Measurements from ENCODE around the gene MARS1. TPM values are rescaled to one million over a fixed set of nuclear protein-coding genes. Genes with fewer than 3 reads are reported as not detected.
A peak's percentile ranks its signal among the peaks of the same experiment; 100 is the strongest.

Gene MARS1
- total and polyA plus RNA-seq, 2 donors from 2014 or later: 62.8 to 158 TPM

DNA sequence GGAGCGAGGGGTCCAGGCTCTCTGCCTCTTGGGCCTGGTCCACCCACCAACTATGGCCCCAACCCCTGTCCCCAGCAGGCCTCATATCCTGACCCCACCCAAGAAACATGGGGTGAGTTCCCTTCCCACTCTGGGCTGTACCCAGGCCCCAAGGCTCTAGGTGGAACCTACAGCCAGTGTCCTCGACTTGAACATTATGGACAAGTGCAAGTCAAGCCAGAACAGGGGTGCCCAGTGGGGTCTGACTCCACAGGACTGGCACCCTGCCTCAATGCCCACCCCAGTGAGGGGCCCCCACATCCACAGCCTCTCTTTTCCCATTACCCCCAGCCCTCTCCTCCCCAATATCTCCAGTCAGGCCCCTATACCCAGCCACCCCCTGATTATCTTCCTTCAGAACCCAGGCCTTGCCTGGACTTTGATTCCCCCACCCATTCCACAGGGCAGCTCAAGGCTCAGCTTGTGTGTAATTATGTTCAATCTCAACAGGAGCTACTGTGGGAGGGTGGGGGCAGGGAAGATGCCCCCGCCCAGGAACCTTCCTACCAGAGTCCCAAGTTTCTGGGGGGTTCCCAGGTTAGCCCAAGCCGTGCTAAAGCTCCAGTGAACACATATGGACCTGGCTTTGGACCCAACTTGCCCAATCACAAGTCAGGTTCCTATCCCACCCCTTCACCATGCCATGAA, 16.8 kb upstream of the MARS1 start:
- no peak for FAIRE-seq

DNA sequence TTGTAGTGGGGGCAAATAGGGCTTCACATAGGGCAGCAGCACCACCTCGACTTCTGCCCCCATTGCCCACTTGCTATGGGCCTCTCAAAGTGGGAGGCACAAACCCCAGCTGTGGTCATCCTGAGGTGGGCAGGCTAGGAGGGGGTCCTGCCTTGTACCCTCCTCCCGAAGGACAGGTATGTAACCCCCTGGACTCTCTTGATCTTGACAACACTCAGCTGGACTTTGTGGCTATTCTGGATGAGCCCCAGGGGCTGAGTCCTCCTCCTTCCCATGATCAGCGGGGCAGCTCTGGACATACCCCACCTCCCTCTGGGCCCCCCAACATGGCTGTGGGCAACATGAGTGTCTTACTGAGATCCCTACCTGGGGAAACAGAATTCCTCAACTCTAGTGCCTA, 16.2 kb upstream of the MARS1 start:
- FAIRE-seq (no peak), DNase-seq (peak in 1 of 5 donors; percentile 8)
- Histone ChIP-seq H3K4me1 (ENCODE audit: control insufficient read depth in 2 of 3, insufficient read depth in 2 of 3, low read depth in 1 of 3, low read length in 3 of 3) (peaks cover 0 to 16% (median 0%) of the 10 kb centered on the region in 3 donors), H3K36me3 (ENCODE audit: control insufficient read depth in 2 of 3, insufficient read depth in 3 of 3, low read length in 3 of 3) (no peaks in the 10 kb centered on the region), H3K27ac (ENCODE audit: low read depth in 2 of 2, low read length in 2 of 2) (no peak overlapping the region), H3K27me3 (ENCODE audit: control insufficient read depth, insufficient read depth, low read length) (peaks cover 20% of the 10 kb centered on the region), H3K9me3 (ENCODE audit: control insufficient read depth in 2 of 3, insufficient read depth in 1 of 3, low read length in 3 of 3) (no peaks in the 10 kb centered on the region), H3K9ac (ENCODE audit: low read length in 3 of 3) (no peak overlapping the region), H3K4me3 (ENCODE audit: low read length in 3 of 3) (no peak overlapping the region)
- TF ChIP-seq, protein P1, sequence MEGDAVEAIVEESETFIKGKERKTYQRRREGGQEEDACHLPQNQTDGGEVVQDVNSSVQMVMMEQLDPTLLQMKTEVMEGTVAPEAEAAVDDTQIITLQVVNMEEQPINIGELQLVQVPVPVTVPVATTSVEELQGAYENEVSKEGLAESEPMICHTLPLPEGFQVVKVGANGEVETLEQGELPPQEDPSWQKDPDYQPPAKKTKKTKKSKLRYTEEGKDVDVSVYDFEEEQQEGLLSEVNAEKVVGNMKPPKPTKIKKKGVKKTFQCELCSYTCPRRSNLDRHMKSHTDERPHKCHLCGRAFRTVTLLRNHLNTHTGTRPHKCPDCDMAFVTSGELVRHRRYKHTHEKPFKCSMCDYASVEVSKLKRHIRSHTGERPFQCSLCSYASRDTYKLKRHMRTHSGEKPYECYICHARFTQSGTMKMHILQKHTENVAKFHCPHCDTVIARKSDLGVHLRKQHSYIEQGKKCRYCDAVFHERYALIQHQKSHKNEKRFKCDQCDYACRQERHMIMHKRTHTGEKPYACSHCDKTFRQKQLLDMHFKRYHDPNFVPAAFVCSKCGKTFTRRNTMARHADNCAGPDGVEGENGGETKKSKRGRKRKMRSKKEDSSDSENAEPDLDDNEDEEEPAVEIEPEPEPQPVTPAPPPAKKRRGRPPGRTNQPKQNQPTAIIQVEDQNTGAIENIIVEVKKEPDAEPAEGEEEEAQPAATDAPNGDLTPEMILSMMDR (IDR thresholded peaks at IDR 0.05; ENCODE audit: borderline replicate concordance, extremely low read depth, insufficient read depth): no peak
- intact Hi-C loops (cut with DNase I): no loop called here

More for the DNA sequence above, 16.8 kb upstream of the MARS1 start:
- H3K27me3 ChIP-seq (ENCODE audit: control insufficient read depth, insufficient read depth, low read length): peaks cover 16% of the 10 kb centered on the region
- peaks cover 0 to 12% (median 0%) of the 10 kb centered on the region in 3 donors for H3K4me1 ChIP-seq (ENCODE audit: control insufficient read depth in 2 of 3, insufficient read depth in 2 of 3, low read depth in 1 of 3, low read length in 3 of 3)
- H3K9ac ChIP-seq (ENCODE audit: low read length in 3 of 3): no peak overlapping the region
- H3K4me3 ChIP-seq (ENCODE audit: low read length in 3 of 3): no peak overlapping the region
- H3K36me3 ChIP-seq (ENCODE audit: control insufficient read depth in 2 of 3, insufficient read depth in 3 of 3, low read length in 3 of 3): no peaks in the 10 kb centered on the region
- no peak overlapping the region for H3K27ac ChIP-seq (ENCODE audit: low read depth in 2 of 2, low read length in 2 of 2)
- TF ChIP-seq, protein P1 (IDR thresholded peaks at IDR 0.05; ENCODE audit: borderline replicate concordance, extremely low read depth, insufficient read depth): no peak
- no peaks in the 10 kb centered on the region for H3K9me3 ChIP-seq (ENCODE audit: control insufficient read depth in 2 of 3, insufficient read depth in 1 of 3, low read length in 3 of 3)
- DNase-seq: no peak
- intact Hi-C loops (cut with DNase I): no loop called here

DNA sequence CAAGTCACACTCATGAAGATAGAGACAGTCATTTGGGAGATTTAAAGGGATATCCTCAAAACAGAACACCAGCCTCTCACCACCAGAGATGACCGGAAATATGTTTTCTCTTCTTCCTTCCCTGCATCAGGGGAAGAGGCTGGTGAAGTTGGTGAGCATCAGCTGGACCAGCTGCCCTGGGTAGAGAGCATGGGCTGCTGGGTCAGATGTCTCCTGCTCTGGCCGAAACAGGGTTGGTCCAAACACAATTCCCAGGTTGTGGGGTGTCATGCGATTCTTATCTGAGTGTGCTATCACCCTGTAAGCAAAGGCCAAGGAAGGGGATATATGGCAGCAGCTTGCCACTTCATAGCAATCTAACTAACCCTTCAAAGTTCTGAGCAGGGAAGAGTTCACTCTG, 15.5 kb upstream of the MARS1 start:
- TF ChIP-seq, protein P1 (IDR thresholded peaks at IDR 0.05; ENCODE audit: borderline replicate concordance, extremely low read depth, insufficient read depth): no peak
- Histone ChIP-seq H3K4me3 (ENCODE audit: low read length in 3 of 3) (no peak overlapping the region), H3K27me3 (ENCODE audit: control insufficient read depth, insufficient read depth, low read length) (peaks cover 25% of the 10 kb centered on the region), H3K27ac (ENCODE audit: low read depth in 2 of 2, low read length in 2 of 2) (no peak overlapping the region), H3K4me1 (ENCODE audit: control insufficient read depth in 2 of 3, insufficient read depth in 2 of 3, low read depth in 1 of 3, low read length in 3 of 3) (peaks cover 0 to 16% (median 0%) of the 10 kb centered on the region in 3 donors), H3K9ac (ENCODE audit: low read length in 3 of 3) (no peak overlapping the region), H3K9me3 (ENCODE audit: control insufficient read depth in 2 of 3, insufficient read depth in 1 of 3, low read length in 3 of 3) (no peaks in the 10 kb centered on the region), H3K36me3 (ENCODE audit: control insufficient read depth in 2 of 3, insufficient read depth in 3 of 3, low read length in 3 of 3) (no peaks in the 10 kb centered on the region)
- DNase-seq (no peak), FAIRE-seq (no peak)
- intact Hi-C loops (cut with DNase I): no loop called here

Measured in kidney (tissue), 14 donors.